Urinary bladder (tissue), 4 donors: ENCODE results near the gene FCER1A. TPM values are rescaled to one million over a fixed set of nuclear protein-coding genes. Genes with fewer than 3 reads are reported as not detected.
"Not testable (repeated sequence)": the region's sequence is repeated elsewhere in the genome, so short reads cannot be mapped to it uniquely, and the experiment has no call there.

Experiments
- DNase-seq: peaks from one replicate; pipeline ENCODE4 v3.0.0-alpha.2; 2015; ENCODE audit errors: extremely low spot score
- H3K27ac ChIP-seq: one replicate; pipeline ENCODE4 v1.5.1; 2013; ENCODE audit warnings: low read depth, mild to moderate bottlenecking, moderate library complexity
- H3K36me3 ChIP-seq: one replicate; pipeline ENCODE4 v1.6.1; 2013; ENCODE audit warnings: mild to moderate bottlenecking, moderate library complexity; ENCODE audit not compliant: insufficient read depth
- H3K4me1 ChIP-seq: one replicate; pipeline ENCODE4 v1.6.1; 2013; ENCODE audit warnings: mild to moderate bottlenecking, moderate library complexity; ENCODE audit not compliant: insufficient read depth
- H3K4me3 ChIP-seq: one replicate; pipeline ENCODE4 v1.5.1; 2013; ENCODE audit warnings: low read depth, low read length
- WGBS: extraction: QIAGEN DNeasy Blood & Tissue Kit; methylation state at CpG from one replicate; pipeline ENCODE4 v1.1.7; 2013; 5-methylcytosine and 5-hydroxymethylcytosine counted together
- polyA plus RNA-seq: library from polyadenylated mRNA; stranded (reverse); fragments of 200-250 nt; gene quantifications from one replicate; pipeline ENCODE4 v1.2.3, GENCODE V29; 2013
- total RNA-seq: library from RNA; depleted of rRNA; stranded (reverse); fragments of >200 nt; gene quantifications from one replicate; pipeline ENCODE4 v1.2.3, GENCODE V29; 2014
- donor health status: healthy with polysubstance abuse.
- donor health status: healthy.

The FCER1A gene
- total and polyA plus RNA-seq, 2 donors, result 0.49 to 1.7 TPM

GRCh38 chr1:159315381-159315780 lies 13.2 kb downstream of the FCER1A start:
- H3K4me3 ChIP-seq, result no peak overlapping the region
- H3K36me3 ChIP-seq, result no peaks in the 10 kb centered on the region
- no peak overlapping the region for H3K27ac ChIP-seq
- DNase-seq, result no peak
- H3K4me1 ChIP-seq, result no peaks in the 10 kb centered on the region

GRCh38 chr1:159318784-159319551 lies 16.8 kb downstream of the FCER1A start:
- 54% methylated on average over 8 of the region's 8 CpGs for WGBS
- Histone ChIP-seq H3K4me1 (no peaks in the 10 kb centered on the region), H3K4me3 (no peak overlapping the region), H3K27ac (no peak overlapping the region), H3K36me3 (no peaks in the 10 kb centered on the region)
- DNase-seq, result no peak

GRCh38 chr1:159334797-159335196 lies 32.7 kb downstream of the FCER1A start:
- Histone ChIP-seq H3K27ac (no peak overlapping the region), H3K36me3 (no peaks in the 10 kb centered on the region), H3K4me3 (no peak overlapping the region), H3K4me1 (no peaks in the 10 kb centered on the region)
- no peak for DNase-seq
- WGBS, result 78% methylated on average over 2 of the region's 2 CpGs

- no peak for DNase-seq
- H3K36me3 ChIP-seq, result no peaks in the 10 kb centered on the region
These were observed 35.9 kb downstream of the FCER1A start for GRCh38 chr1:159338018-159338417.

GRCh38 chr1:159339536-159339935 lies 37.4 kb downstream of the FCER1A start:
- no peak for DNase-seq
- Histone ChIP-seq H3K4me1 (no peaks in the 10 kb centered on the region), H3K36me3 (no peaks in the 10 kb centered on the region), H3K4me3 (no peak overlapping the region), H3K27ac (no peak overlapping the region)
- 78% methylated on average over 1 of the region's 1 CpG for WGBS

More at GRCh38 chr1:159338018-159338417, 35.9 kb downstream of the FCER1A start:
- H3K27ac ChIP-seq, result no peak overlapping the region
- H3K4me3 ChIP-seq, result no peak overlapping the region
- no peaks in the 10 kb centered on the region for H3K4me1 ChIP-seq

- Histone ChIP-seq H3K4me3 (no peak overlapping the region), H3K27ac (no peak overlapping the region), H3K4me1 (no peaks in the 10 kb centered on the region), H3K36me3 (no peaks in the 10 kb centered on the region)
- no peak for DNase-seq
- 49% methylated on average over 2 of the region's 2 CpGs for WGBS
These were observed 39.6 kb downstream of the FCER1A start for GRCh38 chr1:159341736-159342135.

GRCh38 chr1:159342761-159343425 lies 40.8 kb downstream of the FCER1A start:
- H3K4me1 ChIP-seq, result no peaks in the 10 kb centered on the region
- no peaks in the 10 kb centered on the region for H3K36me3 ChIP-seq
- H3K27ac ChIP-seq, result no peak overlapping the region
- H3K4me3 ChIP-seq, result no peak overlapping the region
- 74% methylated on average over 4 of the region's 4 CpGs for WGBS
- no peak for DNase-seq

- H3K4me1 ChIP-seq, H3K27ac ChIP-seq, H3K4me3 ChIP-seq, H3K36me3 ChIP-seq, DNase-seq: not testable (repeated sequence)
- 85% methylated on average over 3 of the region's 3 CpGs for WGBS
These were observed 47.2 kb downstream of the FCER1A start for GRCh38 chr1:159349374-159349773.

GRCh38 chr1:159352436-159352835 lies 50.3 kb downstream of the FCER1A start:
- Histone ChIP-seq H3K4me1 (no peaks in the 10 kb centered on the region), H3K4me3 (no peak overlapping the region), H3K27ac (no peak overlapping the region), H3K36me3 (no peaks in the 10 kb centered on the region)
- no peak for DNase-seq
- WGBS, result 59% methylated on average over 2 of the region's 2 CpGs

Other genes starting within 250 kb of the FCER1A start
- 3.0 TPM for gene AIM2, start 225.6 kb upstream of the FCER1A start, total RNA-seq
- 0.63 TPM for gene AIM2, start 225.6 kb upstream of the FCER1A start, polyA plus RNA-seq
- 8.7 TPM for gene CADM3, start 130.7 kb upstream of the FCER1A start, total RNA-seq
- 27.0 TPM for gene CADM3, start 130.7 kb upstream of the FCER1A start, polyA plus RNA-seq
- gene ACKR1, start 97.5 kb upstream of the FCER1A start, total RNA-seq, result 7.1 TPM
- gene ACKR1, start 97.5 kb upstream of the FCER1A start, polyA plus RNA-seq, result 176 TPM
- gene OR10J4, start 129.9 kb downstream of the FCER1A start, total RNA-seq, result not detected
- not detected for gene OR10J4, start 129.9 kb downstream of the FCER1A start, polyA plus RNA-seq
- gene OR10J1, start 137.4 kb downstream of the FCER1A start, total RNA-seq, result not detected
- gene OR10J1, start 137.4 kb downstream of the FCER1A start, polyA plus RNA-seq, result not detected
- gene OR10J5, start 233.7 kb downstream of the FCER1A start, total RNA-seq, result not detected
- not detected for gene OR10J5, start 233.7 kb downstream of the FCER1A start, polyA plus RNA-seq